Stromal cell of bone marrow (primary cell): Measurements from ENCODE around the gene TSSK3.

Source experiments
- DNase-seq: peaks from one replicate; pipeline ENCODE4 v3.0.0-alpha.2; 2012; ENCODE audit warnings: low read depth

The TSSK3 gene, protein sequence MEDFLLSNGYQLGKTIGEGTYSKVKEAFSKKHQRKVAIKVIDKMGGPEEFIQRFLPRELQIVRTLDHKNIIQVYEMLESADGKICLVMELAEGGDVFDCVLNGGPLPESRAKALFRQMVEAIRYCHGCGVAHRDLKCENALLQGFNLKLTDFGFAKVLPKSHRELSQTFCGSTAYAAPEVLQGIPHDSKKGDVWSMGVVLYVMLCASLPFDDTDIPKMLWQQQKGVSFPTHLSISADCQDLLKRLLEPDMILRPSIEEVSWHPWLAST

DNA sequence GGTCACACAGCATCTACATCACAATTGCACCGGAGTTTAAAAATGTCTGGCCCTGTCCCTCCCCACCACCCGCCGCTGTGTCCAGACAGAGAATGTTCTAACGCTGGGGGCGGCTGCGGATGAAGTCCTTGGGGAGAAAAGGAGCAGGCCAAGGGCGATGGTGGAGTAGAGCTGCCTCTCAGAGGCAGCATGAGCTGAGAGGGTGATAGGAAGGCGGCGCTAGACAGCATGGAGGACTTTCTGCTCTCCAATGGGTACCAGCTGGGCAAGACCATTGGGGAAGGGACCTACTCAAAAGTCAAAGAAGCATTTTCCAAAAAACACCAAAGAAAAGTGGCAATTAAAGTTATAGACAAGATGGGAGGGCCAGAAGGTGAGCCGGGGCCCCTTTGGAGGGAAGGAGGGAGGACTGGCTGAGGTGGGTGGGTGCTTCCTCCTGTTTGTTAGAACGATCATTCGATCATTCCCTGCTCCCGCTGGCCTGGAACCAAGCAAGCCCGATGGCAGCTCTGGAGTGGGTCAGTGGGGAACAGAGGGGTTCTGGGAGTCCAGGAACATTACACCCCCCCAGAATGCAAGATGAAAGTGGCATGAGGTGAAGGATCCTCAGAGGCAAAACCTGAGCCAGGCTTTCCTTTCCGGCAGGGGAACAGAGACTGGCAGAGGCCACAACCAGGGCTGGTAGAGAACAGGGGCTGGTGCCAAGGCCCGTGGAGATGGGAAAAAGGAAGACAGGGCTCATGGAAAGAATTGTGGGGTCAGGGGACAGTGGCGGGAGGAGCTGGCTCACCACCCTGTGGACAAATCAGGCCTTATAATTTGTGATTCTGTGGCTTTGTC, at the start of gene TSSK3, which contains the start of gene FAM229A:
Gene TSSK3 (plus strand): TSS at position 66 of the 840 bp plus-strand sequence. CDS start 163 bp downstream, at position 229.
Gene FAM229A (minus strand): TSS at position 12 of the 840 bp plus-strand sequence. CDS start 394 bp downstream, outside the sequence.
- DNase-seq, result no peak

DNA sequence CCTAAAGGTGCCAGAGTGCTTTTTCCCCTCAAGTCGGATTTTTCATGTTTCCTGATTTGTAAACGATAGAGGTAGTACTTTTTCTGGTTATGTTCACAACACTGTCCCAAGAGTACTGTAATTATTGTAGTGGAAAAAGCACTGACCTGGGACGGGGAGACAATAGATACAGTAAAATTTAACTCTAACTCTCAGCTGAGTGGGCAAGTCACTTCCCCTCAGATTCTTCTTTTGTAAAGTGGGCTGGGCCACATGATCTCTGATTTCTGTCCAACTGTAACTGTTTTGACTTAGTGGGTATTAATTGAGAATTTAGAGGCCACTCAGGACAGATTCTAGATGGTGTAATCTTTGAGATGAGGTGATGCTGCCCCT, 45.4 kb upstream of the TSSK3 start:
- DNase-seq, result no peak

DNA sequence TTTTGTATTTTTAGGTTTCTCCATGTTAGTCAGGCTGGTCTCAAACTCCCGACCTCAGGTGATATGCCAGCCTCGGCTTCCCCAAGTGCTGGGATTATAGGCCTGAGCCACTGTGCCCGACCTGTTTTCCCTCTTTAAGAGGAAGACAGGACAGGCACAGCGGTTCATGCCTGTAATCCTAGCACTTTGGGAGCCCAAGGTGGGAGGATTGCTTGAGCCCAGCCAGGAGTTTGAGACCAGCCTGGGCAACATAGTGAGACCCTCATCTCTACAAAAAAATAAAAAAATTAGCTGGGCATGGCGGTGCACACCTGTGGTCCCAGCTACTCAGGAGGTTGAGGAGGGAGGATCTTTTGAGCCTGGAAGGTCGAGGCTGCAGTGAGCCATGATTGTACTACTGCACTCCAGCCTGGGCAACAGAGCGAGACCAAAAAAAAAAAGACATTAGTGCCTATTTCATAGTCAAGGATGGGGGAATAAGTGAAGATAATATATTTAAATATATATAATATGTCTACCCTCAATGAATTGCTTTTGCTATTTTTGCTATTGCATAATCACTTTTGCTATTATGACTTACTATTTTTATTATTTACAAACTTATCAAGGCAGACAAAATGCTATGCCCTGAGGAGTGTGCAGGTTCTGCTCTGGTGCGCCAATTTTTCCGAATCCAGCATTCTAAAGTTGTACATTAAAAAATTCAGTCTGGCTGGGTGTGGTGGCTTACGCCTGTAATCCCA, 44.0 kb upstream of the TSSK3 start:
- DNase-seq, result no peak

DNA sequence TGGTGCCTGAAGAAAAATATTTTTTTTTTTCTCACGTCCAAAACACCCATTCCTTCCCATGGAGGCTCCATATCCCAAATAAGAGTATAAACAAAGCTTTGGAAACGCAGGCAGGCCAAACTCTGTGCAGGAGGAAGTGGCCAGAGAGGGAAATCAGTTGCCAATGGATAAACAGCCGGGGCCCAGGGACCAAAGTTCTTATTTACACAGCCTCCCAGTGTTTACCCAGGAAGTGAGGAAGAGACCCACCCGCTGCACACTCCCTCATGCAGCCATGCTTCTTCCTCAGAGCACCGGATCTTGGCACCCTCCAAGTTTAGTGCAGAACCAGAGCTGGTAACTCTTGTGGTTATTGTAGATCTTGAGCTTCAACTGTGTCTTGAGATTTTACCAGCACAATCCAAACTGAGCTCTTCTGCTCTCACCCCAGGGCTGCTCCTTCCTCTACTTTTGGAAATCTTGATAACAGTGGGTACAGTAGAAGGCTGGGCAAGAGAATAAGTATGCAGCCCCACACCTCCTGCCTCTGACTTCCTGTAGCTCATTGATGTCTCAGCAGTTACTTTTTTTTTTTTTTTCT, 40.5 kb upstream of the TSSK3 start:
- no peak for DNase-seq

DNA sequence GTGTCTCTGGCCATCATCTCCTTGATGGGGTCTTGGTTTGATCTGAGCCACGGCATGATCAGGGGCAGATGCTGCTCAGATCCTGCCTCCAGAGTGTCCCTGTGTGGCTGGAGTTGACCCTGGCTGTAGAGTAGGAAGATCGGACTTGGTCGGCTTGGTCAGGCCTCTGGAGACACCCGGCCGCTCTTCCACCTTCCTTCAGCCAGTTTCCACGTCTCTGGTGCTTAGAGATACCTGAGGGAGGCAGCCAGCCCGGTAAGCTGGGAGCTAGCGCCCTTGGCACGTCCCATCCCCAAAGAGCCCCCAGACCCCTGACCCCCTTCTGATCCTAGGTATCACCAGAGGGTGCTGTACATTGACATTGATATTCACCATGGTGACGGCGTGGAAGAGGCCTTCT, 35.1 kb upstream of the TSSK3 start:
- DNase-seq, result no peak

DNA sequence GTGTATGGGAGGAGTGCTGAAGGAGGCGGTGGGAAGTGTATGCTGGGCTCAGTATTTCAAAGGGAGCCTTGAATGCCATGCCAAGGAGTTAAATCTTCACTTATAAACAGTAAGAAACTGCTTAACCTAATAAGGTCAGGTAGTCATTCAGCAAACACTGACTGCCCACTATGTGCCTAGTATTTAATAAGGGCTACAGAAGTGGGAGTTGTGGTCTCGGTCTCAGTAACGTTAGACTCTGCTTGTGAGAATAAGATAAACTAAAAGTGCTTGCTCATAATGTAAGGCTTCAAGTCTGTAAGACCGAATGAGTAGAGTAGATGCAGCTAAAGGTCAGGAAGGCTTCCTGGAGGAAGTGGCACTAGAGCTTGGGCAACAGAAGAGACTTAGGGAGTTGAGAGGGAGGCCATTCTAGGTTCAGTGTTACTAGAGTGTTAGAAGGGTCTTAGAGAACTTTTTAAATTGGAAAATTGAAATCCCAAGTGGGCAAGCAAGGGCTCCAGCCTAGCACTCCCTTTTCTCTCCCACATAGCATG, 32.3 kb upstream of the TSSK3 start:
- no peak for DNase-seq

DNA sequence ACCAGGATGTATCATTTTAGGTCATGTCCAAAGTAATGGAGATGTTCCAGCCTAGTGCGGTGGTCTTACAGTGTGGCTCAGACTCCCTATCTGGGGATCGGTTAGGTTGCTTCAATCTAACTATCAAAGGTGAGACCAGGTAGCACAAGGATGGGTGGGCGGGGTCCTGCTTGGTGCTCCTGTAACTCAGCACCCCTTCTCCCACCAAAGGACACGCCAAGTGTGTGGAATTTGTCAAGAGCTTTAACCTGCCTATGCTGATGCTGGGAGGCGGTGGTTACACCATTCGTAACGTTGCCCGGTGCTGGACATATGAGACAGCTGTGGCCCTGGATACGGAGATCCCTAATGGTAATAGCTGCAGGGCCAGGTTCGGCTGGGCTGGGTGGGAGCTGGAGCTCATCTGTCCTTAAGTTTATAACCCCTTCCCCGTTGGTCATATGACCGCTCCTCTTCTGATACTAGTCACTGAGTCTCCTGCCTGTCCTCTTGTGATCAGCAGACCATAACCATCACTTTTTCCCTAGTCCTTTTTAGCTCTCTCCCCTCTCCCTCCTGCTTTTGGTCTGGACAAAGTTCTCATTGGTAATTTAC, 31.7 kb upstream of the TSSK3 start:
- no peak for DNase-seq

DNA sequence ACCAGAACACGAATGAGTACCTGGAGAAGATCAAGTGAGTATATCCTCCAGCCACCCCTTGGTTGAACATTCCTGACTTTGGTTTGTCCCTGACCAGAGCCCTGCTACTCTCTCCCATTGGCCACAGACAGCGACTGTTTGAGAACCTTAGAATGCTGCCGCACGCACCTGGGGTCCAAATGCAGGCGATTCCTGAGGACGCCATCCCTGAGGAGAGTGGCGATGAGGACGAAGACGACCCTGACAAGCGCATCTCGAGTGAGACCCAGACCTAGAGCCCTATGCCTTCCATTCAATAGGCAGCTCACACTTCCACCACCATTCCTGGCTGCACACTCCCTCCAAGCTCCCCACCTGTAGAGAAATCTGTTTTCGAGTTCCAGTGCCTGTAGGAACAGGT, 30.8 kb upstream of the TSSK3 start:
- no peak for DNase-seq

DNA sequence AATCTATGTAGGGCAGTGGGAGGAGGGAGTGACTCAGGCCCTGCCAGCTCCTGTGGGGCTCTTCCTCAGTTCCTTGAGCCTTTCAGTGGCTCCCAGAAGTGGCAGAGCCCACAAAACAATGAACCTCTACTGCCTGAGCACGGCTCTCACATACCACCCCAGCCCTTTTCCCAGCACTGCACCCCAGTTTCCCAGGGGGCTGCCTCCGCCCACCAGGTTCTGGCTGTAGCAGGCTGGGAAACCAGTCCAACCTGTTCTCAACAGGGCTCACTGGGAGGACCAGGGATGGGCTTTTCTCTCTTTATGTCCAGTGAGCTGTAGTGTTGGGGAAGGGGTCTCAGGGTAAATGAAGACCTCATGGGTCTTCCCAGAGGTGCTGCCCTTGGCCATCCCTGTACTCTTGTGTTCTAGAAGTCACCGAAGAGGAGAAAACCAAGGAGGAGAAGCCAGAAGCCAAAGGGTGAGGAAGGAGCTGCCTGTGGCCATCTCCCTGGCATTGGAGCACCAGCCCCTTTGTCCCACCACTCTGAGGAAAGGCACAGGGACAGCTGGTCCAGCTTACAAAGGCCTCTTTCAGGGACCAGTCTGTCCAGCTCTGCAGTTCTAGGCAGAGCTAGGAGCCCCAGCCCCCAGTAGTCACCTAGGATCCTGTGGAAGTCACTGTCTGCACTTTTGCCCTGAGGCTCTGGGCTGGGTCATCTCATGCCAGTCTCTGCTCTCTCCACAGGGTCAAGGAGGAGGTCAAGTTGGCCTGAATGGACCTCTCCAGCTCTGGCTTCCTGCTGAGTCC, 29.9 kb upstream of the TSSK3 start:
- no peak for DNase-seq

DNA sequence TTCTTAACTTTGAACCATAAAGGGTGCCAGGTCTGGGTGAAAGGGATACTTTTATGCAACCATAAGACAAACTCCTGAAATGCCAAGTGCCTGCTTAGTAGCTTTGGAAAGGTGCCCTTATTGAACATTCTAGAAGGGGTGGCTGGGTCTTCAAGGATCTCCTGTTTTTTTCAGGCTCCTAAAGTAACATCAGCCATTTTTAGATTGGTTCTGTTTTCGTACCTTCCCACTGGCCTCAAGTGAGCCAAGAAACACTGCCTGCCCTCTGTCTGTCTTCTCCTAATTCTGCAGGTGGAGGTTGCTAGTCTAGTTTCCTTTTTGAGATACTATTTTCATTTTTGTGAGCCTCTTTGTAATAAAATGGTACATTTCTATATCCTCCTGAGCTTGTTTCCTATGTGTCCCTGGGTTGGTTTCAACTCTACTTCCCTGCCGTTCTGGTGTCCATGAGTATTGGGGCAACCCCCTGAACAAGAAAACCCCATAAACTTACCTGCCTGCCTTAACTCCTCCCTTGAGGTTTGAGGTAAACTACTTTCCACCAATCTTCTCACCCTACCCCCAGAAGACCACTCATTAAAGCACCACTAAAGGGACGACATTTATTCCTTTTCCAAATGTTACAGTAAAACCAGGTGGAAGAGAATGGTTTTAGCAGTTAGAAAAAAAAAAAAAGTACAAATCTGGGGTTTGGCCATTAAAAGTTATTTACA, 28.9 kb upstream of the TSSK3 start:
- DNase-seq, result no peak

DNA sequence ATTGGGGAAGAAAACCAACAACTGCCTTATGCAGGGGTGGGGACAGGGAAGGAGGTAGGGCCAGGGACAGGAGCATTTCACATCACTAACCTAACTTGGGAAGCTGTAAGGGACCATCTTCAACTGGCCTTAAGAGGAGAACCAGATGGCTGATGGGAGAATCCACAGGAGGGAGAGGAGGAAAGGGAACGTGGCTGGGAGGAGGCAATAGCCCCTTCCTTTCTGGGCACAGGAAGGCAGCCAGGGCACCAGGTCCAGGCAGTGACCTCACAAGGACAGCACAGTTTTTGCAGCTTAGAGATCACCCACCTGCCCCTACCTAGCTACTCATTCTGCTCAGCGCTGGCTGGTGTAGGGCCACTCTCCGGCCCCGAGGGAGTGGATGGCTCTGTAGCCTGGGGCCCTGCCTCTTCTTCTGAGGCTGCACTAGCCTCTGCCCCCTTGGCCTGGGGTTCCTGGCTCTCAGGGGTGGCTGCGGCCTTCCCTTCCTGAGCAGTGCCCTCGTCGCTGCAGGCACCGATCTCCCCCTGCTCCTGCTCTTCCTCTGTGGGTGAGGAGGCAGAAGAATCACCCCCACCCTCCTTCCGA, 28.0 kb upstream of the TSSK3 start:
- DNase-seq, result no peak

DNA sequence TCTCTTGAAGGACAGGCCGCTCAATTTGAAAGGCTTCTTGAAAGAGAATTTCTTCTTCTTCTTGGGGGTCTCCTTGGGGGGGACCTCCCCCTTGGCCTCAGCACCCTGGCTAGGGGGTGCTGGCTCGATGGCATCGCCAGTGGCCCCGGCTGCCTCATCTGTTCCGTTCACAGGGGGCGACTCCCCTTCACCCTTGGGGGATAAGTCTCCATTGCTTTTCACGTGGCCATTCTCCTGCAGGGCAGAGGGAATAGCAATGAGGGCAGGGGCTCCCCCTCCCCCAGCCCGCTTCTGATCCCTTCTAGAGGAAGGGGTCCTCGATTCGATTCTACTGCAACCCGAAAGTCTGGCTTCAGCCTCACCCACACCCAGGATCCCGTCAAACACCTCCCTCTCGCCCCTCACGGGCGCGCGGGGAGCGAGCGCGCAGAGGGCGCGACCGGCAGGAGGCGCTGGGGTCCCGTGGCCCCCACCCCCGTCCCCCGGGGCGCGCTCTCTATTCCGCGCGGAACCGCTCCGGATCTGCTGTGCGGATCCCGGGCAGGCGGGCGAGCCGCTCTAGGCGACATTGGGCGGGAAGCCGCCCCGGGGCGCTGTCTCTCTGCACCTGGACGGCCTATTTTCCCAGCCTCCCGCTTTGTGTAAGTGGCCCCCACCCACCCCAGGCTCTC, 27.3 kb upstream of the TSSK3 start:
- no peak for DNase-seq

DNA sequence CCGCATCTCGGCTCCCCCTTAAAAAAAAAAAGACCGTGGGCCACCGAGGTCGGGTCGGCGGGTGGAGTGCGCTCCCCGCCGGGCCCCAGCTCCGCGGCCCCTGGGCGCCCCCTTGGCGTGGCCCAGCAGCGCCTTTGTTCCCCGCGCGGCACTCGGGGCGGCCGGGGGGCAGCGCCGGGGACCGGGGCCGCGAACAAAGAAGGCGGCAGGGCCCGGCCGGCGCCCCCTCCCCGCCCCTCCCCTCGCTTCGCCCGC, 26.9 kb upstream of the TSSK3 start:
- DNase-seq, result no peak

DNA sequence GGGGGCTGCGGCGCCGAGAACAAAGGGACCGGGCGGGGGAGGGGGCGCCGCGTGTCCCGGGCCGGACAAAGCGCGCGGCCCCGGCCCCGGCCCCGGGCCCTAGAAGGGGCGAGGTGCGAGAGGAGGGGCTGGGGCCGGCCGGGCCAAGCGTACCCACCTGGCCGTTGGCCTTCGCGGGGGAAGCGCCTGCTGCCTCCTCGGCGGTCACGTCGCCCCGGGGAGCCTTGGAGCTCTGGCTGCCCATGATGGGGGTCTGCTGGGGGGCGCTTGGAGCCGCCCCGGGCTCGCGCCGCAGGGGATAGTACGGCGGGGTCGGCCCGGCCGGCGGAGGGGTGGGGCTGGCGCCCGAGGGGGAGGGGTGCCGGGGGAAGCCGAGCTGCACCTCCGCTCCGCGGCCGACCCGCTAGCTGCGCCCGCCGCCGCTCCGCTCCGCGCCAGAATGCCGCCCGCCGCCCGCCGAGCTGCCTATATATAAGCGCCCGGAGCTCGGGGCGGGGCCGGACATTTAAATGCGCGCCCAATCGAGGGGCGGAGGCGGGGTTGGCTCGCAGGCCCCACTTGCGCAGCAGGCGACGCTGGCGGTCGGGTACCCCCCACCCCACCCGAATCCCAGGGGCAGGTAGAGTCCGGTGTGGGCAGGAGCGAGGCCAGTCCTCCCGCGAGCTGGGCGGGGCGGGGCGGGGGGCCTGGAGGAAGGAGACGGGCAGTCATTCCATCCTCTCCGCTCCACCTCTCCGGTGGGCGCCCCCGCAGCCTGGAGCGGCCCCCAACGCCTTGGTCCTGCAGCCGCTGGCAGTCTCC, 26.3 kb upstream of the TSSK3 start, which contains the start of gene MARCKSL1:
Gene MARCKSL1 (minus strand): TSS at position 444 of the 801 bp plus-strand sequence. CDS start 200 bp downstream, at position 244.
- no peak for DNase-seq

DNA sequence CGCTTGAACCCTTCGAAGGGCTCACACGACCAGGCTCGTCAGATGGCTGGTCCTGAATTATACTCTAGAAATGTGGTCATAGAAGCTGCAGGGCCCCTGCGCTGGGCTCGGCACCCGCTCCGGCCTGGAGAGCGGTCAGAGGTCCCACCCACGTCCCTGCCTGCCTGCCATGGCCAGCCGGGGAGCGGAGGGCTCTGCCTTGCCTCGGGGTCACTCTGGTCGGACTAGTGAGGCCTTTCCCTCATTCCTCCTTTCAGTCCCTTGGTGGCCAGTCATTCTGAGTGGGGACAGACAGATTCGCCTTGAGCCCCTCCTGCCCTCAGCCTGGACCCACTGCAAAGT, 25.8 kb upstream of the TSSK3 start:
- DNase-seq, result no peak

DNA sequence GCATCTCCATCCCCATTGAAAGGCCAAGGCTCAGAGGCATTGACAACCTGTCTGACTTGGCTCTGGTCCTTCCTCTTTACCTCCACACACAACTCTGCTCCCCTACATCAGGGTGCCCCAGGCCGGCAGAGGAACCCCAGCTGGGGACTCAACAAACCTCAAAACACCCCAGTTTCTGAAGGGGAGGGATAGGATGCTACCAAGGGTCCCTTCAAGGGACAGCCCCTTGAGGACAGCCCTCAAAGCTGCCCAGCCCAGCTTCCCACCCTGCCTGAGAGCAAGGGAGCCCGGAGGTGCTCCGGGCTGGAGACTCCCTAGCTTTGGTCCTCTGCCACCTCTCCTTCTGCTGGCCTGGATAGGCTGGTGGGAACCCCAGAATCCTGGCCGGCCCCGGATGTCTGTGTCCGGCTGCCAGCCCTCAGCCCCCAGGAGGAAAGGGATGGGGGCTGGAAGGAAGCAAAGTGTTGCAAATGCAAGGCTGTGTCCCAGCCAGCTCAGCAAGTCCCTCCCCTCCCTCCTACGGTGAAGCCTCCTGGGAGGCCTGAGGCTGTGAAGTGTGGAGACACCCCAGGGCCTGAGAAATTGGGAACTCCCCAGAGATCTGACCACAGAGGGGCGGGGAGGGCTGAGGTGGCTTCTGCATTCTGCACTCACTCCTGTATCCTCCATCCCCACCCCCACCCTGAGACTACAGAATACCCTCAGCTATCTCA, 25.2 kb upstream of the TSSK3 start:
- DNase-seq, result no peak

DNA sequence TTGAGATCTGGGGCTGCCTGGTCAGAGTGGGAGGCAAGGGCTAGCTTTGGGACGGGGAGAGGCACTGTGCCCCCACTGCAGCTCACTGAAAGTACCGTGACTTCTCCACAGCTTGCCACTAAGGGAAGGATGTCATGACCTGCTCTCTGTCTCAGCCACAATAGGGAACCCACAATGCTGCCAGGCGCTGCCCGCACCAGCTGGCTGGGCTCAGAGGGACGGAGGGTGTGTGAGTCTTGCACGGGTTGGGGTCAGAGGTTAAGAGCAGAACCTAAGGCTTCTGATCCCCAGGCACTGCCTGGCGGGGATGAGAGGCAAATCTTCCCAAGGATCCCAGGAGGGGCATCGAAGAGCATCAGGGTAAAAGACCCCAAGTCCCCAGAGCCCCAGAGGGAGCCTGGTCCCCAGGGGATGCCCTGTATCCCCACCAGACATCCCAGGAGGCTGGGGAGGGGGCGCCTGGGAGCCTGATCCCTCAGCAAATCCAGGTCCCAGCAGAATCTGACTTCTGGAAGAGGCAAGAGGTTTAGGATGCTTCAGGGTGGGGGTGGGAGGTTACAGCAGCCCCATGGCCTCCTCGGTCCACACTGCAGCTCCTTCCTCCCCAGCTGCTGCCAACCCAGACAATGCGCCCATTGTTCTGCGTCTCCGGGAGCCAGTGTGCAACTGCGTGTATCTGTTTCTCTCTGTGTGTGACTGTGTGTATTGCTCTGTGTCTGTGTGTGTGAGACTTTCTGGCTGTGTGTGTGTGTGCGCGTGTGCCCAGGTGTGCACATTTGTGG, 24.3 kb upstream of the TSSK3 start:
- DNase-seq, result no peak
